ENCODE measurements around the gene COL9A3. TPM values are rescaled to one million over a fixed set of nuclear protein-coding genes. Genes with fewer than 3 reads are reported as not detected.

COL9A3 gene
- total RNA-seq, 1 experiment from 2014 or later = 150 TPM

- Histone ChIP-seq H3K18ac (ENCODE audit: insufficient read length, low read depth, low read length) (no peak overlapping the region), H2BK5ac (ENCODE audit: insufficient read length, low read length) (no peak overlapping the region), H2AFZ (ENCODE audit: low read length) (no peak overlapping the region), H3K79me2 (ENCODE audit: insufficient read depth, low read length) (no peaks in the 10 kb centered on the region), H3K27ac (ENCODE audit: insufficient read length, low read depth, low read length) (no peak overlapping the region), H3K4me2 (ENCODE audit: insufficient read depth, insufficient read length, low read length) (no peak overlapping the region), H2BK15ac (ENCODE audit: low read depth, low read length) (no peak overlapping the region), H3K9me3 (ENCODE audit: control insufficient read depth, low read depth, low read length) (no peaks in the 10 kb centered on the region), H3K9ac (ENCODE audit: extremely low read depth, insufficient read length, low read length) (no peak overlapping the region), H2AK5ac (ENCODE audit: insufficient read length, low read length) (no peak overlapping the region), H2BK12ac (ENCODE audit: insufficient read length, low read depth, low read length) (no peak overlapping the region), H4K5ac (ENCODE audit: insufficient read length, low read depth, low read length) (no peak overlapping the region), H4K8ac (replicated peaks; ENCODE audit: insufficient read length, low read depth, low read length) (no peak overlapping the region), H2BK120ac (ENCODE audit: low read depth, low read length, poor library complexity, severe bottlenecking) (no peak overlapping the region), H3K23me2 (ENCODE audit: insufficient read length, low read depth, low read length, poor library complexity, severe bottlenecking) (no peaks in the 10 kb centered on the region), H4K20me1 (ENCODE audit: control insufficient read depth, insufficient read depth, insufficient read length) (no peaks in the 10 kb centered on the region), H3K27me3 (ENCODE audit: insufficient read depth, low read length) (no peaks in the 10 kb centered on the region), H4K91ac (ENCODE audit: insufficient read length, low read depth, low read length) (no peak overlapping the region), H3K79me1 (ENCODE audit: insufficient read depth, low read depth, low read length, poor library complexity, severe bottlenecking) (no peaks in the 10 kb centered on the region), H3K23ac (ENCODE audit: insufficient read length, low read depth, low read length) (no peak overlapping the region), H3T11ph (ENCODE audit: low read length) (no peak overlapping the region), H3K14ac (ENCODE audit: insufficient read depth, low read length) (no peak overlapping the region), H3K4ac (ENCODE audit: low read depth, low read length) (no peak overlapping the region), H2BK20ac (ENCODE audit: low read depth, low read length, poor library complexity, severe bottlenecking) (no peak overlapping the region), H3K56ac (ENCODE audit: insufficient read length, low read depth, low read length) (no peak overlapping the region), H3K4me1 (ENCODE audit: insufficient read depth, low read length) (no peaks in the 10 kb centered on the region; the same call in 1 of the 2 replicates)
- H3K27ac Mint-ChIP-seq = no peak overlapping the region
- H3K9me3 Mint-ChIP-seq = no peaks in the 10 kb centered on the region
- H3K36me3 Mint-ChIP-seq (ENCODE audit: insufficient read depth in 1 of 3, low read depth in 3 of 3) = peaks cover 0 to 11% (median 0%) of the 10 kb centered on the region in 3 experiments; a peak in 3 of 7 replicates
- DNase-seq = no peak
- TF ChIP-seq CTCF (conservative IDR thresholded peaks at IDR 0.05) = no peak
- no CpG with 5 or more reads among the region's 24 CpGs for WGBS (ENCODE audit: extremely low coverage, insufficient read length, low lambda C conversion rate)
- peaks cover 10 to 14% of the 10 kb centered on the region in 2 experiments for H3K4me1 Mint-ChIP-seq
- no peaks in the 10 kb centered on the region for H3K27me3 Mint-ChIP-seq (ENCODE audit: low read depth)
- H3K4me3 Mint-ChIP-seq = no peak overlapping the region
These were observed 9.9 kb downstream of the COL9A3 start for GRCh38 chr20:62826646-62827310.

All from H9 (cell line).